Neural progenitor cell (in vitro differentiated cells): ENCODE measurements around the gene MYCBP.

ENCODE experiments used
- EZH2phosphoT487 ChIP-seq: fragments of 200-600 bp; sonication (generic); IDR thresholded peaks from 2 replicates; pipeline ENCODE4 v1.6.1; 2017; ENCODE audit warnings: antibody characterized with exemption
- TF ChIP-seq, protein P1 (sequence below): fragments of 200-600 bp; sonication (generic); IDR thresholded peaks from 2 replicates; pipeline ENCODE4 v1.5.1; 2017; ENCODE audit warnings: antibody characterized with exemption, mild to moderate bottlenecking

DNA sequence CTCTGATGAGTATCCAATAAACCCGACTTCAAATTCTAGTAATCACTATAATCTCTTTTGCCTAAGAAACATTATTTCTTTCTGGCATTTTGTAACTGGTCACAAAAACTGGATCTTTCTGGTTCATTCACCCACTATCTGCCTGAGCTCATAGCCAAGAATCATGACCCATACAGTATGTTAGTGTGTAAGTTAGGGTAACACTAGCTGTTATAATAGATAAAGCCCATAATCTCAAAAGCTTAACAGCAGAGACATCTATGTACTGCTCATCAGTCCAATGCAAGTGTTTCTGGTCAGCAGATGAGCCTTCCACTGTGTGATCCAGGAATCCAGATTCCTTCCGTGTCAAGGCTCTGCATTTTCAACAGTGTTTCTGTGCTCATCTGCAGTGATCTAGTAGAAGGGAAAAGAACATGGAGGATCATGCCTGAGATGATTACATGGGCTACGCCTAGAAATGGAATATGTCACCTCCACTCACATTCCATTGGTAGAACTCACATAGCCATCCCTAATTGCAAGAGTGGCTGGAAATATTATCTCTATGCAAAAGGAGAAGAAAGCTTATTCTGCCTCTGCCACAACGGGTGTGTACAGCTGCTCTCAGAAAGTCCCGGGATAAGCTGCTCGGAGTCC is 41.3 kb downstream of the MYCBP start:
- TF ChIP-seq, protein P1, sequence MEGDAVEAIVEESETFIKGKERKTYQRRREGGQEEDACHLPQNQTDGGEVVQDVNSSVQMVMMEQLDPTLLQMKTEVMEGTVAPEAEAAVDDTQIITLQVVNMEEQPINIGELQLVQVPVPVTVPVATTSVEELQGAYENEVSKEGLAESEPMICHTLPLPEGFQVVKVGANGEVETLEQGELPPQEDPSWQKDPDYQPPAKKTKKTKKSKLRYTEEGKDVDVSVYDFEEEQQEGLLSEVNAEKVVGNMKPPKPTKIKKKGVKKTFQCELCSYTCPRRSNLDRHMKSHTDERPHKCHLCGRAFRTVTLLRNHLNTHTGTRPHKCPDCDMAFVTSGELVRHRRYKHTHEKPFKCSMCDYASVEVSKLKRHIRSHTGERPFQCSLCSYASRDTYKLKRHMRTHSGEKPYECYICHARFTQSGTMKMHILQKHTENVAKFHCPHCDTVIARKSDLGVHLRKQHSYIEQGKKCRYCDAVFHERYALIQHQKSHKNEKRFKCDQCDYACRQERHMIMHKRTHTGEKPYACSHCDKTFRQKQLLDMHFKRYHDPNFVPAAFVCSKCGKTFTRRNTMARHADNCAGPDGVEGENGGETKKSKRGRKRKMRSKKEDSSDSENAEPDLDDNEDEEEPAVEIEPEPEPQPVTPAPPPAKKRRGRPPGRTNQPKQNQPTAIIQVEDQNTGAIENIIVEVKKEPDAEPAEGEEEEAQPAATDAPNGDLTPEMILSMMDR, result no peak
- TF ChIP-seq EZH2phosphoT487, result no peak
